A673 (cell line): ENCODE data around the gene TMIE. TPM values are rescaled to one million over a fixed set of nuclear protein-coding genes. Genes with fewer than 3 reads are reported as not detected.
A peak's percentile ranks its signal among the peaks of the same experiment; 100 is the strongest.

Experiments
- BruUV-seq: library from RNA; stranded (reverse); fragments of 400-500 nt; replicated peaks from 2 replicates; lab custom pipeline; 2021; lab: Mats Ljungman, UMichigan
- CTCF ChIA-PET: fragments of 300-600 bp; sonication (Branson Sonifier 250); formaldehyde crosslinking; loops from one replicate; lab custom pipeline; 2022; ENCODE audit warnings: antibody characterized with exemption; lab: Charles Lee
- POLR2A ChIA-PET: fragments of 300-600 bp; sonication (Branson Sonifier 250); formaldehyde crosslinking; loops from one replicate; lab custom pipeline; 2022; ENCODE audit warnings: antibody characterized with exemption; ENCODE audit not compliant: low non-redundant PET; lab: Charles Lee
- DNase-seq: peaks from one replicate; pipeline ENCODE4 v3.0.0-alpha.2; 2015; ENCODE audit warnings: low spot score
- H3K27ac ChIP-seq: fragments of 200-600 bp; sonication (generic); 2 replicates; pipeline ENCODE4 v1.5.1; 2016; ENCODE audit warnings: mixed run types, low read depth, mild to moderate bottlenecking, mixed read lengths, antibody characterized with exemption, low read length; ENCODE audit not compliant: poor library complexity, severe bottlenecking
- H3K27me3 ChIP-seq: fragments of 200-600 bp; sonication (generic); replicated peaks from 2 replicates; pipeline ENCODE4 v1.6.1; 2017; ENCODE audit warnings: mixed run types, low read depth, mild to moderate bottlenecking, mixed read lengths, antibody characterized with exemption, low read length; ENCODE audit not compliant: insufficient read depth, poor library complexity
- H3K36me3 ChIP-seq: fragments of 200-600 bp; sonication (generic); 2 replicates; pipeline ENCODE4 v1.6.1; 2016; ENCODE audit warnings: mixed run types, mild to moderate bottlenecking, mixed read lengths, antibody characterized with exemption, low read length; ENCODE audit not compliant: insufficient read depth, poor library complexity, severe bottlenecking
- H3K4me1 ChIP-seq: fragments of 200-600 bp; sonication (generic); 2 replicates; pipeline ENCODE4 v1.6.1; 2017; ENCODE audit warnings: mixed run types, mild to moderate bottlenecking, mixed read lengths, antibody characterized with exemption, low read length; ENCODE audit not compliant: insufficient read depth, poor library complexity, severe bottlenecking
- H3K4me3 ChIP-seq: fragments of 200-600 bp; sonication (generic); 2 replicates; pipeline ENCODE4 v1.5.1; 2016; ENCODE audit warnings: low read depth, mixed run types, mild to moderate bottlenecking, mixed read lengths, low read length; ENCODE audit not compliant: poor library complexity, severe bottlenecking
- H3K9me3 ChIP-seq: fragments of 200-600 bp; sonication (generic); 2 replicates; pipeline ENCODE4 v1.6.1; 2016; ENCODE audit warnings: mixed run types, low read depth, mild to moderate bottlenecking, mixed read lengths, antibody characterized with exemption, low read length; ENCODE audit not compliant: poor library complexity, severe bottlenecking
- EZH2 ChIP-seq: fragments of 200-600 bp; sonication (generic); IDR thresholded peaks from 2 replicates; pipeline ENCODE4 v1.6.1; 2017; ENCODE audit warnings: borderline replicate concordance, low read depth, mild to moderate bottlenecking, mixed read lengths, antibody characterized with exemption, low read length; ENCODE audit not compliant: poor library complexity, severe bottlenecking
- intact Hi-C: fragments of 100-400 bp; cut with micrococcal nuclease; formaldehyde crosslinking; loops from one replicate; pipeline ENCODE4 v1.10.0; 2022; ENCODE audit not compliant: unreplicated experiment
- total RNA-seq: library from RNA; stranded (reverse); gene quantifications from 2 replicates; pipeline ENCODE4 v1.2.3, GENCODE V29; 2021
- TF ChIP-seq, protein P1 (sequence below): fragments of 300-800, 200-600 bp; sonication (generic); conservative IDR thresholded peaks from 2 replicates; pipeline ENCODE4 v1.5.1; 2017; ENCODE audit warnings: low read depth, mild to moderate bottlenecking, antibody characterized with exemption, low read length, moderate library complexity, mixed read lengths

Gene TMIE
- total RNA-seq, 1 experiment from 2014 or later, result not detected

GRCh38 chr3:46705022-46705530 lies 3.9 kb downstream of the TMIE start:
- intact Hi-C loops, result loop anchor here (1.0 kb wide), 1 partner anchor 190 kb away; no protein-coding TSS in a partner anchor
- Histone ChIP-seq H3K4me1 (no peaks in the 10 kb centered on the region), H3K9me3 (no peaks in the 10 kb centered on the region), H3K36me3 (no peaks in the 10 kb centered on the region), H3K4me3 (no peak overlapping the region), H3K27ac (no peak overlapping the region), H3K27me3 (no peaks in the 10 kb centered on the region)
- ChIA-PET POLR2A (no interaction called here), CTCF (no interaction called here)
- no TSS peak for BruUV-seq
- TF ChIP-seq, protein P1, sequence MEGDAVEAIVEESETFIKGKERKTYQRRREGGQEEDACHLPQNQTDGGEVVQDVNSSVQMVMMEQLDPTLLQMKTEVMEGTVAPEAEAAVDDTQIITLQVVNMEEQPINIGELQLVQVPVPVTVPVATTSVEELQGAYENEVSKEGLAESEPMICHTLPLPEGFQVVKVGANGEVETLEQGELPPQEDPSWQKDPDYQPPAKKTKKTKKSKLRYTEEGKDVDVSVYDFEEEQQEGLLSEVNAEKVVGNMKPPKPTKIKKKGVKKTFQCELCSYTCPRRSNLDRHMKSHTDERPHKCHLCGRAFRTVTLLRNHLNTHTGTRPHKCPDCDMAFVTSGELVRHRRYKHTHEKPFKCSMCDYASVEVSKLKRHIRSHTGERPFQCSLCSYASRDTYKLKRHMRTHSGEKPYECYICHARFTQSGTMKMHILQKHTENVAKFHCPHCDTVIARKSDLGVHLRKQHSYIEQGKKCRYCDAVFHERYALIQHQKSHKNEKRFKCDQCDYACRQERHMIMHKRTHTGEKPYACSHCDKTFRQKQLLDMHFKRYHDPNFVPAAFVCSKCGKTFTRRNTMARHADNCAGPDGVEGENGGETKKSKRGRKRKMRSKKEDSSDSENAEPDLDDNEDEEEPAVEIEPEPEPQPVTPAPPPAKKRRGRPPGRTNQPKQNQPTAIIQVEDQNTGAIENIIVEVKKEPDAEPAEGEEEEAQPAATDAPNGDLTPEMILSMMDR, result peak; percentile 75
- TF ChIP-seq EZH2, result no peak
- DNase-seq, result peak; percentile 58

DNA sequence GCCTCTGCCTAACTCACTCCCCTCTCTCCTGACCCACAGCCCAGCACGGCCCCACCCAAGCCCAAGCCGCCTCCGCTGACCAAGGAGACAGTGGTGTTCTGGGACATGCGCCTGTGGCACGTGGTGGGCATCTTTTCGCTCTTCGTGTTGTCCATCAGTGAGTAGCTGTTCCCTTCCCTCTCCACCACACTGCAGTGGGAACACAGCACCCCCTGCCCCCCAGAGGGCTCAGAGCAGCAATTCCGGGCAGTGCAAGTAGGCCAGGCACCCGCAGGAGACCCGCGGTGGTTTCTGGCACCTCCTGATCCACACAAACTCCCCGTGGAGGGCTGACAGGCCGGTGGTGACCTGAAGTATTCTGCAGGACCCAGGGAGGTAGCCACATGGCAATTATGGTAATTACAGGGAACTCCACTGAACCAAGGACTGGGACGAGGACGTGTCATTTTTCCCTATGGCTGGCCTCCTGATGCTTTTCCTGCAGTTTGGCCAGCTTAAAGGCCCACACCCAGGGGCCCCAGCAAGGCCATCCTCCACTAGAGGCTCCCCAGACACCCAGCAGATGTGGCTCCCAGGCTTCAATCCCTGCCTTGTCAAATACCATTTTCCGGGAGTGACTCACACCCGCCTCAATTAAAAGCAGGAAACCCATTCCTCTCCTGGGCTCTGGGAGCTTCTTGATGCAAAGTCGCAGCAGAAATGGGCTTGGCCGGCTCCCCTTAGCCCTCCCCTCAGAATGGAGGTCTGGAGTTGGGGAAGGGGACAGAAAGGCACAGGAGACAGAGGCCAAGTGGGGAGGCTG lies 4.8 kb downstream of the TMIE start:
- TF ChIP-seq, protein P1, result no peak
- TF ChIP-seq EZH2, result no peak
- no peaks in the 10 kb centered on the region for H3K36me3 ChIP-seq
- no peaks in the 10 kb centered on the region for H3K4me1 ChIP-seq
- no TSS peak for BruUV-seq
- intact Hi-C loops, result loop anchor here (1.0 kb wide), 1 partner anchor 189 kb away; no protein-coding TSS in a partner anchor
- H3K4me3 ChIP-seq, result no peak overlapping the region
- CTCF ChIA-PET, result no interaction called here
- POLR2A ChIA-PET, result no interaction called here
- no peak overlapping the region for H3K27ac ChIP-seq
- H3K9me3 ChIP-seq, result no peaks in the 10 kb centered on the region
- H3K27me3 ChIP-seq, result no peaks in the 10 kb centered on the region
- DNase-seq, result peak; percentile 68

GRCh38 chr3:46706771-46707582 lies 5.8 kb downstream of the TMIE start:
- Histone ChIP-seq H3K36me3 (no peaks in the 10 kb centered on the region), H3K4me3 (no peak overlapping the region), H3K27me3 (no peaks in the 10 kb centered on the region), H3K9me3 (no peaks in the 10 kb centered on the region), H3K27ac (no peak overlapping the region), H3K4me1 (no peaks in the 10 kb centered on the region)
- POLR2A ChIA-PET, result no interaction called here
- TF ChIP-seq EZH2, result no peak
- TF ChIP-seq, protein P1, result no peak
- intact Hi-C loops, result no loop called here
- BruUV-seq, result no TSS peak
- CTCF ChIA-PET, result no interaction called here
- no peak for DNase-seq
